Panc1 (cell line): ENCODE results near the gene RPP25.

ENCODE experiments used
- TCF7L2 ChIP-seq: IDR thresholded peaks from 2 replicates; pipeline ENCODE4 v1.6.1; 2011; ENCODE audit warnings: mild to moderate bottlenecking, low read depth, low read length, inconsistent platforms
- TF ChIP-seq, protein P1 (sequence below): fragments of 450-650 bp; IDR thresholded peaks from 2 replicates; pipeline ENCODE4 v1.5.1; 2017; ENCODE audit warnings: mild to moderate bottlenecking
- TF ChIP-seq, protein P2 (sequence below), 2 experiments: IDR thresholded peaks; 2 replicates each; pipeline ENCODE4 v1.6.1; 2011 to 2012; ENCODE audit warnings: low read depth in 2 of 2, control low read depth in 1 of 2, low read length in 1 of 2, mild to moderate bottlenecking in 1 of 2, moderate library complexity in 1 of 2; ENCODE audit not compliant: insufficient read depth in 1 of 2

DNA sequence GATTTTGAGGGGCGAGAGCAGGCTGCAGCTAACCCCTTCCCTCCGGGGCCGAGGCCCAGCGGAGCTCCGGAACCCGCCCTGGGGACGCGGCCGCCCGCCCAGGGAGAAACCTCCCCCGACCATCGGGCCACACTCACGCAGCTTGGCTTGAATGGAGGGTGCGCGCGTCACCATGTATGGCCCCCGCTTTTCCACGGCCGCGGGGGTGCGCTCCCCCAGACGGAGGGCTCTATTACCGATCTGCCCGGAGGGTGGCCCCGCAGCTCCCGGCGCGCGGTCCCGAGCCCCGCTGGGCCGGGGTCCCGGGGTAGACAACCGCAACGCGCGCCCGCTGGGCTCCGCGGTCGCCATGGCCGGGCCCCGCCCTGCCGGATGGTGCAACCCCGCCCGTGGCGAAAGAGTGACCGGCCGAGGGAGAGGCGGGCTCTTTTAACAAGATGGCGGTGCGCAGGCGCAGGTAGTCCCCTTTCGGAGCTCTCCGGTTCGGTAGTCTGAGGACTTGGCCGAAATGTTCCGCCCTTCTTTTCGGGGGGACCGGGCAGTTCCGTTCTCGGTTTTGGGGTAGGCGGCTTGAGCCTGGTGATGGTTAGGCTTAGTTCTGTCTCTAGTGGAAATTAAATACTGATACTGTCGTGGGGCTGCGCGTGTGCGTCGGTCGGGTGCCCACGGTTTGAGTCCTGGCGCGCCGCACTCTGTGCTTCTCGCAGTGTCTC is 50.0 kb downstream of the RPP25 start, which contains the start of gene FAM219B:
- TF ChIP-seq, protein P1, sequence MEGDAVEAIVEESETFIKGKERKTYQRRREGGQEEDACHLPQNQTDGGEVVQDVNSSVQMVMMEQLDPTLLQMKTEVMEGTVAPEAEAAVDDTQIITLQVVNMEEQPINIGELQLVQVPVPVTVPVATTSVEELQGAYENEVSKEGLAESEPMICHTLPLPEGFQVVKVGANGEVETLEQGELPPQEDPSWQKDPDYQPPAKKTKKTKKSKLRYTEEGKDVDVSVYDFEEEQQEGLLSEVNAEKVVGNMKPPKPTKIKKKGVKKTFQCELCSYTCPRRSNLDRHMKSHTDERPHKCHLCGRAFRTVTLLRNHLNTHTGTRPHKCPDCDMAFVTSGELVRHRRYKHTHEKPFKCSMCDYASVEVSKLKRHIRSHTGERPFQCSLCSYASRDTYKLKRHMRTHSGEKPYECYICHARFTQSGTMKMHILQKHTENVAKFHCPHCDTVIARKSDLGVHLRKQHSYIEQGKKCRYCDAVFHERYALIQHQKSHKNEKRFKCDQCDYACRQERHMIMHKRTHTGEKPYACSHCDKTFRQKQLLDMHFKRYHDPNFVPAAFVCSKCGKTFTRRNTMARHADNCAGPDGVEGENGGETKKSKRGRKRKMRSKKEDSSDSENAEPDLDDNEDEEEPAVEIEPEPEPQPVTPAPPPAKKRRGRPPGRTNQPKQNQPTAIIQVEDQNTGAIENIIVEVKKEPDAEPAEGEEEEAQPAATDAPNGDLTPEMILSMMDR, result no peak
- TF ChIP-seq, protein P2, sequence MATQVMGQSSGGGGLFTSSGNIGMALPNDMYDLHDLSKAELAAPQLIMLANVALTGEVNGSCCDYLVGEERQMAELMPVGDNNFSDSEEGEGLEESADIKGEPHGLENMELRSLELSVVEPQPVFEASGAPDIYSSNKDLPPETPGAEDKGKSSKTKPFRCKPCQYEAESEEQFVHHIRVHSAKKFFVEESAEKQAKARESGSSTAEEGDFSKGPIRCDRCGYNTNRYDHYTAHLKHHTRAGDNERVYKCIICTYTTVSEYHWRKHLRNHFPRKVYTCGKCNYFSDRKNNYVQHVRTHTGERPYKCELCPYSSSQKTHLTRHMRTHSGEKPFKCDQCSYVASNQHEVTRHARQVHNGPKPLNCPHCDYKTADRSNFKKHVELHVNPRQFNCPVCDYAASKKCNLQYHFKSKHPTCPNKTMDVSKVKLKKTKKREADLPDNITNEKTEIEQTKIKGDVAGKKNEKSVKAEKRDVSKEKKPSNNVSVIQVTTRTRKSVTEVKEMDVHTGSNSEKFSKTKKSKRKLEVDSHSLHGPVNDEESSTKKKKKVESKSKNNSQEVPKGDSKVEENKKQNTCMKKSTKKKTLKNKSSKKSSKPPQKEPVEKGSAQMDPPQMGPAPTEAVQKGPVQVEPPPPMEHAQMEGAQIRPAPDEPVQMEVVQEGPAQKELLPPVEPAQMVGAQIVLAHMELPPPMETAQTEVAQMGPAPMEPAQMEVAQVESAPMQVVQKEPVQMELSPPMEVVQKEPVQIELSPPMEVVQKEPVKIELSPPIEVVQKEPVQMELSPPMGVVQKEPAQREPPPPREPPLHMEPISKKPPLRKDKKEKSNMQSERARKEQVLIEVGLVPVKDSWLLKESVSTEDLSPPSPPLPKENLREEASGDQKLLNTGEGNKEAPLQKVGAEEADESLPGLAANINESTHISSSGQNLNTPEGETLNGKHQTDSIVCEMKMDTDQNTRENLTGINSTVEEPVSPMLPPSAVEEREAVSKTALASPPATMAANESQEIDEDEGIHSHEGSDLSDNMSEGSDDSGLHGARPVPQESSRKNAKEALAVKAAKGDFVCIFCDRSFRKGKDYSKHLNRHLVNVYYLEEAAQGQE (IDR thresholded peaks at IDR 0.05; ENCODE audit: insufficient read depth in 1 of 2, low read depth in 2 of 2, low read length in 1 of 2), result no peak
- TF ChIP-seq TCF7L2, result no peak
